Loucy (cell line): Measurements from ENCODE around the gene RAD21L1.
"Not testable (repeated sequence)": the region's sequence is repeated elsewhere in the genome, so short reads cannot be mapped to it uniquely, and the experiment has no call there.

Experiments
- H2AFZ ChIP-seq: fragments of 200-600 bp; sonication (generic); 2 replicates; pipeline ENCODE4 v1.6.0; 2016; ENCODE audit warnings: antibody characterized with exemption, mild to moderate bottlenecking, low read length, moderate library complexity
- H3F3A ChIP-seq: fragments of 200-600 bp; 2 replicates; pipeline ENCODE4 v1.6.0; 2016; ENCODE audit warnings: antibody characterized with exemption, low read depth, mild to moderate bottlenecking
- H3K27me3 ChIP-seq: fragments of 200-600 bp; sonication (generic); 2 replicates; pipeline ENCODE4 v1.6.1; 2014; ENCODE audit warnings: low read length, mild to moderate bottlenecking; ENCODE audit not compliant: insufficient read depth, poor library complexity, severe bottlenecking
- H3K36me3 ChIP-seq: fragments of 200-600 bp; sonication (generic); 2 replicates; pipeline ENCODE4 v1.6.1; 2016; ENCODE audit warnings: low read length; ENCODE audit not compliant: insufficient read depth
- H3K4me1 ChIP-seq: fragments of 200-600 bp; sonication (generic); 2 replicates; pipeline ENCODE4 v1.5.1; 2014; ENCODE audit warnings: low read length, mild to moderate bottlenecking; ENCODE audit not compliant: insufficient read depth, poor library complexity, severe bottlenecking
- H3K4me2 ChIP-seq: fragments of 200-600 bp; sonication (generic); 2 replicates; pipeline ENCODE4 v1.6.0; 2014; ENCODE audit warnings: antibody characterized with exemption, low read length, low read depth, mild to moderate bottlenecking; ENCODE audit not compliant: poor library complexity, severe bottlenecking
- H3K4me3 ChIP-seq: fragments of 200-600 bp; sonication (generic); 2 replicates; pipeline ENCODE4 v1.5.1; 2014; ENCODE audit warnings: low read length, mild to moderate bottlenecking, mixed read lengths; ENCODE audit not compliant: poor library complexity, severe bottlenecking
- H3K79me2 ChIP-seq: fragments of 200-600 bp; sonication (generic); 2 replicates; pipeline ENCODE4 v1.6.1; 2014; ENCODE audit warnings: low read length; ENCODE audit not compliant: insufficient read depth
- H3K9ac ChIP-seq: fragments of 200-600 bp; sonication (generic); 2 replicates; pipeline ENCODE4 v1.6.0; 2014; ENCODE audit warnings: mild to moderate bottlenecking, low read depth, low read length, moderate library complexity; ENCODE audit not compliant: poor library complexity, severe bottlenecking
- H3K9me2 ChIP-seq: fragments of 200-600 bp; sonication (generic); replicated peaks from 2 replicates; pipeline ENCODE4 v1.6.1; 2016; ENCODE audit warnings: low read depth, low read length, mixed read lengths
- H3K9me3 ChIP-seq: fragments of 200-600 bp; sonication (generic); 2 replicates; pipeline ENCODE4 v1.6.1; 2014; ENCODE audit warnings: mild to moderate bottlenecking, antibody characterized with exemption, low read length, low read depth; ENCODE audit not compliant: insufficient read depth
- H4K20me1 ChIP-seq: fragments of 200-600 bp; sonication (generic); 2 replicates; pipeline ENCODE4 v1.6.0; 2014; ENCODE audit warnings: antibody characterized with exemption, low read length, mild to moderate bottlenecking; ENCODE audit not compliant: insufficient read depth, poor library complexity, severe bottlenecking
- EZH2phosphoT487 ChIP-seq: fragments of 200-600 bp; IDR thresholded peaks from 2 replicates; pipeline ENCODE4 v1.6.1; 2018; ENCODE audit warnings: antibody characterized with exemption, mild to moderate bottlenecking, moderate library complexity, borderline replicate concordance
- TF ChIP-seq, protein P1 (sequence below): fragments of 200-600 bp; sonication (generic); conservative IDR thresholded peaks from 2 replicates; pipeline ENCODE4 v1.5.1; 2014; ENCODE audit warnings: mild to moderate bottlenecking, antibody characterized with exemption, low read length

RAD21L1 gene

DNA sequence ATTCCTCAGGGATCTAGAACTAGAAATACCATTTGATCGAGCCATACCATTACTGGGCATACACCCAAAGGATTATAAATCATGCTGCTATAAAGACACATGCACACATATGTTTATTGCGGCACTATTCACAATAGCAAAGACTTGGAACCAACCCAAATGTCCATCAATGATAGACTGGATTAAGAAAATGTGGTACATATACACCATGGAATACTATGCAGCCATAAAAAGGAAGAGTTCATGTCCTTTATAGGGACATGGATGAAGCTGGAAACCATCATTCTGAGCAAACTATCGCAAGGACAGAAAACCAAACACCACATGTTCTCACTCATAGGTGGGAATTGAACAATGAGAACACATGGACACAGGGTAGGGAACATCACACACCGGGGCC is 3.1 kb upstream of the RAD21L1 start:
- H2AFZ ChIP-seq, H3K4me1 ChIP-seq, H3F3A ChIP-seq, H4K20me1 ChIP-seq, H3K4me3 ChIP-seq, H3K79me2 ChIP-seq, H3K27me3 ChIP-seq, H3K9me3 ChIP-seq, H3K9me2 ChIP-seq, H3K4me2 ChIP-seq, H3K36me3 ChIP-seq, H3K9ac ChIP-seq: not testable (repeated sequence)

DNA sequence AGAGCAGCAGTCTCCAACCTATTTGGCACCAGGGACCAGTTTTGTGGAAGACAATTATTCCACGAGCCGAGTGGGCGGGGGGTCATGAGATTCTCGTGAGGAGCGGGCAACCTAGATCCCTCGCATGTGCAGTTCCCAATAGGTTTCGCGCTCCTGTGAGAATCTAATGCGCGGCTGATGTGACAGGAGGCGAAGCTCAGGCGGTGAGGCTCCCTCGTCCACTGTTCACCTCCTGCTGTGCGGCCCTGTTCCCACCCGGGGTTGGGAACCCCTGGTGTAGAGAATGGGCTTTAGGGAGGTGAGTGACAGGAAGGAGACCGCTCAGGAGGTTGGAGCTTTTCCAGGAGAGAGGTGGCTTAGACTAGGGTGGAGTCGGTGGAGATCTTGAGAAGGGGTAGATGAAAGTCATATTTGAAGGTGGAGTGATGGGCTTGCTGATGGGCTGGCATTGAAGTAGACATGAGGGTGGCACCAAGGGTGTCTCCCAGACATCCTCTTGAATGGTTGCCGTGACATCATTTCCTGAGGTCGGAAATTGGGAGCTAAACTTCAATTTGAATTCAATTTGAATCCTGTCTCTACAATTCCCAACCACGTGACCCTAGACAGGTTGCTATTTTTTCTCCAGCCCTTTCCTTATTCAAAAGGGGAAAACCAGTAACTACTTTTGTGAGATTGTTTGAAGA is 1.5 kb upstream of the RAD21L1 start:
- no peak for TF ChIP-seq EZH2phosphoT487
- TF ChIP-seq, protein P1, sequence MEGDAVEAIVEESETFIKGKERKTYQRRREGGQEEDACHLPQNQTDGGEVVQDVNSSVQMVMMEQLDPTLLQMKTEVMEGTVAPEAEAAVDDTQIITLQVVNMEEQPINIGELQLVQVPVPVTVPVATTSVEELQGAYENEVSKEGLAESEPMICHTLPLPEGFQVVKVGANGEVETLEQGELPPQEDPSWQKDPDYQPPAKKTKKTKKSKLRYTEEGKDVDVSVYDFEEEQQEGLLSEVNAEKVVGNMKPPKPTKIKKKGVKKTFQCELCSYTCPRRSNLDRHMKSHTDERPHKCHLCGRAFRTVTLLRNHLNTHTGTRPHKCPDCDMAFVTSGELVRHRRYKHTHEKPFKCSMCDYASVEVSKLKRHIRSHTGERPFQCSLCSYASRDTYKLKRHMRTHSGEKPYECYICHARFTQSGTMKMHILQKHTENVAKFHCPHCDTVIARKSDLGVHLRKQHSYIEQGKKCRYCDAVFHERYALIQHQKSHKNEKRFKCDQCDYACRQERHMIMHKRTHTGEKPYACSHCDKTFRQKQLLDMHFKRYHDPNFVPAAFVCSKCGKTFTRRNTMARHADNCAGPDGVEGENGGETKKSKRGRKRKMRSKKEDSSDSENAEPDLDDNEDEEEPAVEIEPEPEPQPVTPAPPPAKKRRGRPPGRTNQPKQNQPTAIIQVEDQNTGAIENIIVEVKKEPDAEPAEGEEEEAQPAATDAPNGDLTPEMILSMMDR, result no peak
- no peaks in the 10 kb centered on the region for H3K36me3 ChIP-seq
- no peak overlapping the region for H2AFZ ChIP-seq
- no peak overlapping the region for H3K4me3 ChIP-seq
- H4K20me1 ChIP-seq, result no peaks in the 10 kb centered on the region
- H3K9me3 ChIP-seq, result no peaks in the 10 kb centered on the region
- H3K79me2 ChIP-seq, result no peaks in the 10 kb centered on the region
- no peaks in the 10 kb centered on the region for H3K4me1 ChIP-seq
- no peaks in the 10 kb centered on the region for H3F3A ChIP-seq
- no peak overlapping the region for H3K9ac ChIP-seq
- no peaks in the 10 kb centered on the region for H3K9me2 ChIP-seq
- H3K27me3 ChIP-seq, result no peaks in the 10 kb centered on the region
- H3K4me2 ChIP-seq, result no peak overlapping the region

DNA sequence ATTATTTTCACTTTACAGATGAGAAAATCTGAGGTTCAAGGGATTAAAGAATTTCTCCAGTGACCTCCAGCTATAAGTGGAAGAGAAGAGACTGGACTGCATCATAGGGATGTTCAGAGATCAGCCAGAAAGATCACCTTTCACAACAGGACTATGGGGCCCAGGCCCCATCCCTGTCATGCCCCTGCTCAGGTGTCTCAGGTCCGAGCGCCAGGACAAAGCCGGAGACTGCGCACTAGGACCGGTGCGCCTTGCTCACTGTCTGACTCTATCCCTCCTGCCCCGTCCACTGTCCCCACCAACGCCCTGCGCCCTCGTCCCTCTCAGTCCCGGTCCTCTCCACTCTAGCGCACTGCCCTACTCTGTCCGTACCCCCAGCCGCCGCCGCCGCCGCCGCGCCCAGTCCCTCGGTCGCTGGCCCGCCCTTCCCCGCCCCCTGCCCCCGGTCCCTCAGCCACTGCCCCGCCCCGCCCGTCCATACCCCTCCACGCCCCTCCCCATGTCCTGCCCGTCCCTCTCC is 521 bp upstream of the RAD21L1 start:
- H3K9ac ChIP-seq, result no peak overlapping the region
- no peaks in the 10 kb centered on the region for H3F3A ChIP-seq
- no peaks in the 10 kb centered on the region for H3K79me2 ChIP-seq
- H2AFZ ChIP-seq, result no peak overlapping the region
- H4K20me1 ChIP-seq, result no peaks in the 10 kb centered on the region
- no peaks in the 10 kb centered on the region for H3K4me1 ChIP-seq
- no peaks in the 10 kb centered on the region for H3K9me2 ChIP-seq
- H3K36me3 ChIP-seq, result no peaks in the 10 kb centered on the region
- no peak for TF ChIP-seq EZH2phosphoT487
- TF ChIP-seq, protein P1, result no peak
- H3K27me3 ChIP-seq, result no peaks in the 10 kb centered on the region
- no peaks in the 10 kb centered on the region for H3K9me3 ChIP-seq
- H3K4me3 ChIP-seq, result no peak overlapping the region
- no peak overlapping the region for H3K4me2 ChIP-seq

DNA sequence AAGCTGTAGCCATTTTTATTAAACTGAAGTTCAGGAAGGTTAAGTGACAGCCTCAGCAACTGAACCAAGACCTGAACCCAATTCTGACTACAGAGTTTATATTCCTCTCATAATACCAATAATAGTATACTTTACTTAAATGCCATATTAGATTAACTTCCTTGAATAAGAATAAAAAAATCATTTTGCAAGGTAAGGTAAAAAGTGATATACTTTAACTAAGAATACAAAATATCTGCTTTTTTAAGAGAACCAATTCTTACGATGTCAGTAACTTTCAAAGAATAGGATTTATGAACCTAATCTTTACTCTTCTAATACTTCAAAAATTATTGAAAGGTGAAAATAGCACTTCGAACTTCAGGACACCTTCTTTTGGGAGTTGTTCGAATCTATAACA is 3.7 kb downstream of the RAD21L1 start:
- no peak for TF ChIP-seq EZH2phosphoT487
- TF ChIP-seq, protein P1, result no peak
- Histone ChIP-seq H3K79me2 (no peaks in the 10 kb centered on the region), H3K36me3 (no peaks in the 10 kb centered on the region), H3K4me1 (no peaks in the 10 kb centered on the region), H3K4me3 (no peak overlapping the region), H4K20me1 (no peaks in the 10 kb centered on the region), H3K9ac (no peak overlapping the region), H2AFZ (no peak overlapping the region), H3F3A (no peaks in the 10 kb centered on the region), H3K9me3 (no peaks in the 10 kb centered on the region), H3K27me3 (no peaks in the 10 kb centered on the region), H3K9me2 (no peaks in the 10 kb centered on the region), H3K4me2 (no peak overlapping the region)
